RPMI7951 (cell line): ENCODE data around the gene RPH3AL. TPM values are rescaled to one million over a fixed set of nuclear protein-coding genes. Genes with fewer than 3 reads are reported as not detected.

Experiments used
- DNase-seq: peaks from one replicate; pipeline ENCODE4 v3.0.0-alpha.2; 2012; ENCODE audit warnings: low read depth
- total RNA-seq: library from RNA; depleted of rRNA; stranded (reverse); fragments of >200 nt; shearing (Covaris generic); gene quantifications from 2 replicates; pipeline ENCODE4 v1.2.3, GENCODE V29; 2014

The RPH3AL gene
- total RNA-seq, 1 experiment from 2014 or later: 1.2 TPM

DNA sequence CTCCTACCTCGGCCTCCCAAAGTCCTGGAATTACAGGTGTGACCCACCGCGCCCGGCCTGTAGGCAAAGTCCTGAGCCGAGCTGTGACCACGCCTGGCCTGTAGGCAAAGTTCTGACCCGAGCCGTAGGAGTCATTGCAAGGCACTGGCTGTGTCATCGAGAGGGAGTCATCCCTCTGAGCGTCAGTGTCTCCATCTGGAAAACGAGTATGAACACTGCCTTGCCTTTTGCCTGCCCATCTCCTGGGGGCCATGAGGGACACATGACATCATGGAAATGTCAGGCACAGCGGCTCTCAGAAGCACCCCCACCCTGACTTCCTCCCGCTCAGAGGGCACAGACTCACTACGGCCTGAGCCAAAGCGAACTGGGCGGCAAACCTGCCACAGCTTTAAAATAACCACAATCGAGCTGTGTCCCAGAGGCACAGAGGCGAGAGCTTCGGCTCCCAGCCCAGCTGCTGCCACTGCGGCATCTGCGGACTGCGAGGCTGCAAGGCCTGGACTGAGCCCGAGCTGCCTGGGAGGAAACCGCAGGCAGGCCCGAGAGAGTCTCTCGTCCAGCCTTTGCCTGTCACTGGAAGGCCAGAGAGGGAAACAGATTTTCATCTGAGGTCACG, 50.8 kb downstream of the RPH3AL start:
- DNase-seq: peak; percentile 27

DNA sequence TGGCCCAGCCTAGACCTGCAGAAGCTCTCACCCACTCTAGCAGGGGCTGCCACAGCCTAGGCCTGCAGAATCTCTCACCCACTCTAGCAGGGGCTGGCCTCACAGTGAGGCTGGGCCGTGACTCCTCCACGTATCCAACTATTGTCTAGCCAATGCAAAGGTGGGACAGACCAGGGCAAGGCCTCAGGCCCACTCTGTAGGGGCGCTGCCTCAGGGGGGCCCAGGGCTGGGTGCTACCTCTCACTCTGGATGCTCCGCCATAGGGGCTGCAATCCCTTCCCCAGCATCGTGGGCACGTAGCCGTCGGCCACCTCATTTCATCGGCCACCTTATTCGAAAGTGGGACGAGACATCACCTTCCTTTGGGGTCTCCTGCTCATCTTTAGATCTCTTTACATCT, 51.7 kb downstream of the RPH3AL start:
- DNase-seq: no peak

DNA sequence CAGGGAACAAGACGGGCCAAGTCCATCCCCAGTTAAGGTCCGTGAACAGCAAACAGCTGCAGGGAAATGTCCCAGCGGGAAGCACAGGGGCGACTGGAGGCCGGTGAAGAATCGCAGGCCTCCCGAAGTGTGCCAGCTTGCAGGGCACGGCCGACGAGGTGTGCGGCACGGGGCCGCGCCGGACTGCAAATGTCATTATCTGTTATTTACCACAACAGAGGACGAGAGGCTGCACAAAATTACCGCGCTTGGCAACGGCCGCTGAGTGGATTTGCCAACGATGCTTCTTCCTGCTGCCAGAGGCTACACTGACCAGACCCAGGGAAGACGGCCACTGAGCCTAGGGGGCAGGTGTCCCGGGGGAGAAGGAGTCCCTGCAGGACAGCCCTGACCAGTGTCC, 53.1 kb downstream of the RPH3AL start:
- no peak for DNase-seq

DNA sequence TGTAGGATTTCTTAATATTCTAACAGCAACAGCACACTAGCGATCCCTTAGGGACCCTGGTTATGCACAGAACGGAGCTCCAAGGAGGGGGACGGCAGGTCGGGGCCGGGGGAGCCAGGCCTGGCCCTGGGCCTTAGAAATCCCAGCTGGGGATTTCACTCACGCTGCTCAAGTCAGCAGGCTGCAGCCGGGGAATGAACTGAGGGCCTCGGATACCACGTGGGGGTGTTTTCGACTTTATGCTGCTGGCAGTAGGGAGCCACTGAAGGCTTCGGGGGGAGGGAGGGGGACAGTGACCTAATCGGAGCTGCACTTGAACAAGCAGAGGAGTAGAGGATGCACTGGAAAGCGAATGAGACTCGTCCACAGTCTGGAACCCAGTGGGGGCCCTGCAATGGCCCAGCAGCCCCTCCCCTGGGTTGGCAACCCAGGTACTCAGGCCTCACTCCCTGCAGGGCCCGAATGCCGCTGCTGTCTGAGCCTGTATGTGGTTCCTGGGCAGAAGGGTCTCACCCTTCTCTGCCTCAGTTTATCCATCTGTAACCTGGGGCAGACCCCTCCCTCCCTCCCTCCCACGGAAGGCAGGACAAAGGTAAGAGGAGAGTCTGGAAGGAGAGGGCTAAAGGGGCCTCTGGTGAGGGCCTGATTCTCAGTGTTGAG, 53.7 kb downstream of the RPH3AL start:
- DNase-seq: no peak

DNA sequence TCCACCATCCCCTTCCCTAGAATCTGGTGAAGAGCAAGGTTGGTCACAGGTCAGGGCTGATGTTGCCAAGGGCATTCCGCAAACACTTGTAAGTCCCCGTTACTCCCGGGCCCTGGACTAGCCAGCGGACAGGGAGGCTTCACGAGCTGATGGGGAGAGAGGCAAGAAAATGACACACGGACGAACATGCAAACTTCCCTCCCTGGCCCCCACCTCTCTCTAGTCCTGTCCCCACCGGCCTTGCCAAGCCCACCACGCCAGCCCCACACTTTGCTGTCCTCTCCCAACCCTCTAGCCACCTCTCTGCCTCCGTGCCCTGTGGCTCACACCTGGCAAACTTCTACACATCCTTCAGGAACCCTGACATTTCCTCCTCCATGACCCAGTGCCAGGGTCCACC, 54.8 kb downstream of the RPH3AL start:
- no peak for DNase-seq

DNA sequence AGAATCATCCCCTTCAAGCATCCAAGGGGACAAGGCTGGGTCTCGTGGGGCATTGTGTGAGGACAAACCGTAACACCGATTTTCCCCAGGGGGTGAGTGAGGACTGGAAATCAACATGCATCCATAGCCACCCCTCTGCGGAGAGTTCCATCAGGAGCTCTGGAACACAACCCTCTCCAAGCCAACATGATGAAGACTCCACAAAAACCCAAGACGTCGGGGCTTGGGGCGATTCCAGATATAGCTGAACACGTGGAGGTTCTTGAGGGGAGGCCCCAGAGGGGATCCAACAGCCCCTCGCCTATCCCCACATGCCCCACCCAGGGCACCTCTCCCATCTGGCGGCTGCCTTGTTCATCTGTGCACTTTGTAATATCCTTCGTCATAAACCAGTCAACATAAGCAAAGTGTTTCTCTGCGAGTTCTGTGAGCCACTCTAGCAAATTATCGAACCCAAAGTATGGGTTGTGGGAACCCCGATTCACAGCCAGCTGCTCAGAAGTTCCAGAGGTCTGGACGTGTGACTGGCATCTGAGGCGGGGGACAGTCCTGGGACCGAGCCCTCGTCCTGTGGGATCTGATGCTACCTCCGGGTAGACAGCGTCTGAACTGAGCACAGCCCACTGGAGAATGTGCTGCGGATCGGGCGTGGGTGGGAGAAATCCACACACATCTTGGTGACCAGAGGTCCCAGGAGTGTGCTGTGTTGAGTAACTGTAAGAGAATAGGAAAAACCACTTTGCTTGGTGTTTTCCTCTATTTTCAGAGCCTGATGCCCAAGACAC, 55.5 kb downstream of the RPH3AL start:
- no peak for DNase-seq

DNA sequence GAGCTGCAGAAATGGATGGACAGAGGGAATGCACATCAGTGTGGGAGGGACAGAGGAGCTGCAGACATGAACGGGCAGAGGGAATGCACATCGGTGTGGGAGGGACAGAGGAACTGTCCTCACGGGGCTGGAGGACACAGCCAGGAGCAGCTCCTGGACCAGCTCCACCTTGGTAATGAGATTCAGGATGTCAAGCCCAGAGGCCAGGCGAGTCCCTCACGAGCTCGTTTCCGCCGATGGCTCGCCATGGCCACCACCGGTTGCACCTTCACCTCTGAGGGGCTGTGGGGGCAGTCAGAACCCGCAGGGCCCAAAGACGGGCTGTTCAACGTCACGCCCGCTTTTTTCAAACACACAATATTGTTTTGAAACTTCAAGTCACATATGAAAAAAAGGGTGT, 56.2 kb downstream of the RPH3AL start:
- no peak for DNase-seq

DNA sequence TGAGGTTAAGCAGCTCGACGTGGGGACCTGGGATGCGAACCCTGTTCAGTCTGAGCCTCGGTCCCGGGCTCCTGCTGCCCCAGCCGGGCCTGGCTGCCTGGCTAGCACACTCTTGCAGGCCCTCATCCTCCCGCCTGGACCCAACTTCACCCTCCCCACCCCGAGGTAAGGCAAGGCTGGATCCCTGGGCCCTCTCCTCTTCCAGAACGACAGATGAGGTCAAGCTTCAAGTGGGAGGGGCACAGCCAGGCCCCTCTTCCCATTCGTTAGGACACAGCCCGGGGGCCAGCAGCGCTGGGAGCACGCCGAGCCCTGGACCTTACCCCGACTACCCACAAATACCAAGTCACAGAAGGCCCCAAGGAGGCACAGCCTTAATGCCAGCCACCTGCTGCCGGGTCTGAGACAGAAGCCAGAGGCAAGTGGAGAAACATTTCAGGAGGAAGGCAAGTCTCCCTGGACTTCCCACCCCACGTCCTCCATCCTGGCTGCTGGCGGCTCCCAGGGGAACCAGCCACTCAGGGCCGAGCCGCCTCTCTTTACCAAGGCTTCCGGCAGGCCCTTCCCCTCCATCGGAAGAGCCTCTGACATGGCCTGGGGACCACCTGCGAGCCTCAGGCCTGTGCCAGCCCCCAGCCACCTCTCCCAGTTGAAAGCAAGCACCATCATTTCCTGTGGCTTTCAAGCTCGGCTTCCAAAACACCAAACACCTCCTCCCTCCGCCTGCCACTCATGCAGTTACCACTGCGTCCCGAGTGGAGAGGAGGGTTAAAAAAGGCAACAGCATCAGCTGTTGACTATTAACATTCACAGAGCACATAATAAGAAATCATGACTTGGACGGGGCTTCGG, 59.9 kb downstream of the RPH3AL start:
- DNase-seq: no peak

DNA sequence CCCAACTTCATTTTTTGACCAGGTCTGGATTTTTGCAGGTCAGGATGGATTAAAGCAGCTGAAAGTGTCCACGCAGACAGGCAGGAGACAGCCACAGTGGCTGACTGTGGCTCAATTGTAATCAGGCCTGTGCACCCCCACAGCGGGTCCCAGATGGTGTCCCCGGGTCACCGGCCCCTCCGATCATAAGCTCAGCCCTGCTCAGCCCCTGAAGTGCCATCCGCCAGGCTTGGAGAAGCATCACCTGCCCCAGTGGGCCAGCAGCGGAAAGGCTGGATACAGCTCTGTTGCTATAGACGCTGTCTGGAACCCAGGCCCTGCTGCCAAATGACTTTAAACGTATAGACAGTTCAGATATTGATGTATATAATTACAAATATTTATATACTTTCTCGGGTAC, 60.6 kb downstream of the RPH3AL start:
- no peak for DNase-seq

DNA sequence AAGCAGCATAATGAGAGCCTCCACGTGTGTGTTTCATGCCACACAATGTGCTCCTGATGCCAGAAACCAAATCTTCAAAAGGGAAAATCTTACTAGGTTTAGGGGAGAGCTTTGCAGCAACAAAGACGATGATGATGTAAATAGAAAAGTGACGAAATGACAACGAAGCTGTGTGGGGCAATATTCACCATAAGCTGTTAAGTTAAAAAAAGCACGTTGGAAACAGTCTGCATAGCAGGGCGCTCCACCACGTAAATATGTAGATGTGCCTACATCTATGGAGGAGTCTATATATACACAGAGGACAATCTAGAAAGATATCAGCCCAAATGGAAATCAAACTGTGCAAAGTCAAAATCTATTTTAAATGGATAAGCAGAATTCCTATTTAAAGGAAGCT, 61.0 kb downstream of the RPH3AL start:
- no peak for DNase-seq

DNA sequence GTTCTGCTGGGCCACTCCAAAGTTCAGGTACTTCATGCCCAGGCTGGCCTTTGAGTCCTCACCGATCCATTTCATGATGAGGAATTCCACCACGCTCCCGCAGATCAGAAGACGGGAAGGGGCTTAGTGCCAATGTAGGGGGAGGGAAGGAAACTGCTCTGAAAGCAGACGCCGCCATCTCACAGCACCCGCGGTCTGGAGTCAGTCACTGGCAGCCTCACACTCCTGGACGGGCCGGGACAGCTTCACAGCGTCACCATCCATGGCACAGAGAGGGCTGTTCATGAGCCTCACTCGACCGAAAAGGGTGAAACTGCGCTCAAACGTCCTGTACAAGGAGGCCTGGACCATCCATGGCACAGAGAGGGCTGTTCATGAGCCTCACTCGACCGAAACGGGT, 62.0 kb downstream of the RPH3AL start:
- no peak for DNase-seq

DNA sequence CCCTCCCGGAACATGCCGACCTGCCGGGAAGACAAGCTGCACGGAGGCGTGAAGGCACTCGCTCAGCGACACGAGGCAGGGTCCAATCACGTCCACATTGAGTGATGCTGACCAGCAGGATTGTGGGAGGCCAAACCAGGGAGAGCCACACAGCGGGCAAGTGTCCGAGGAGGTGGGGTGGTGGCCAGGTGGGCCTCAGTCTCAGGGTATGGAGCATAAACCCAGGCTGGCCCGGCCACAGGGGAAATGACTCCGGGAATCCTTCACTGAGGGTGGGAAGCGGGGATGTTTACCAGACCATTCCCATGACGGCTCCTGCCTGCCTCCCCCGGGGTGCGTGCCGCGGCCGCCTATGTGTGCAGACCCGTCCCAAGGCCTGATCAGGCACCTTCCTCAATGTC, 62.5 kb downstream of the RPH3AL start:
- DNase-seq: no peak

DNA sequence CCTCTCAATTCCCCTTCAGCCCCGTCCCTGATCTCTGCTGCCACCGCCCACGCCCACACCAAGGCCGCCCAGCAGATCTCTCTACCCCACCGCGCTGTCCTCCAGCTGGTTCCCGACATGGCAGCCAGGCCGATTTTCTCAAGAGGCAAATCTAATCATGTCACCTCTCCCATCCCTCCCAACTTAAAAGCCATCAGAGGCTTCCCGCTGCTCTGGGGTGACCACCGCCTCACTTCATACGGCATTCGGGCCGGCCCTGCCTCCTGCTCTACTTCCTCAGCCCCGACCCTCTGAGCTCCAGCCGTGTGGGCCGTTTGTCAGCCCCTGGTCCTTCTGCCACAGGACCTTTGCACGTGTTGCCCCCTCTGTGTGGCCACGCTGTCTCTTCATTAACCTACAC, 63.2 kb downstream of the RPH3AL start:
- no peak for DNase-seq

DNA sequence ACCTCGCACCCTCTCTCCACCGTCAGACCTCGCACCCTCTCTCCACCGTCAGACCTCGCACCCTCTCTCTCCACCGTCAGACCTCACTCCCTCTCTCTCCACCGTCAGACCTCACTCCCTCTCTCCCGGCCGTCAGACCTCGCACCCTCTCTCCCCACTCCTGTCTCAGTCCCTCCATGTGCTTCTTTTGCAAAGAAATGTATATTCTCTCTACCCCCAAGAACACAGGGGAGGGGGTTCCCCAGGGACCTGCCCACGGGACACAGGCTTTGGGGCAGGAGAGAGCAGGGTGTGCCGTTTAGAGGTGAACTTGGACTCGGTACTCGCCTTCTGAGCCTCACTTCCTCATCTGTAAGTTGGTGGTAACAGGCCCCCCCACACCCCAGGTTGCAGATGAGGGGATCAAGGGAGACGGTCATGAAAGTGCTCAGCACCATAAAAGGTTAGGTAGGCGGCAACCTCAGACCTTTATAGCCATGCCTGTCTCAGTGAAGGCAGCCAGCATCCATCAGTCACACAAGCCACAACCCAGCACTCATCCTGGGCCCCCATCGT, 63.7 kb downstream of the RPH3AL start:
- DNase-seq: no peak

DNA sequence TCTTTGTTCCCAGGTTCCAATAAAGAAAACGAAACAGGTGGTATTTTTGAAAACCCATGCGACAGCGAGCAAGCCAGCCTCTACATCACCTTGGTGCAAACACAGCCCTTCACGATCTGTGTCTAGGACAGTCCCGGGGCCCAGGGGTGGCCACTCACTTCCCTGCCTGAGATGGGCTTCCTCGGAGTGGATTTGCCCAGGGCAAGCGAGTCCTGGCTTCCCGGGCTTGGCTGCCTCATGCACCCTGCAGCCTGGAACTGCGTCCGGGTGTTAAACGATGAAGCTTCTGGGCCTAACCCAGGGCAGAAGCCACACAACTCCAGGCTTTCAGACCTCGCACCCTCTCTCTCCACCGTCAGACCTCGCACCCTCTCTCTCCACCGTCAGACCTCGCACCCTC, 66.0 kb downstream of the RPH3AL start:
- no peak for DNase-seq

DNA sequence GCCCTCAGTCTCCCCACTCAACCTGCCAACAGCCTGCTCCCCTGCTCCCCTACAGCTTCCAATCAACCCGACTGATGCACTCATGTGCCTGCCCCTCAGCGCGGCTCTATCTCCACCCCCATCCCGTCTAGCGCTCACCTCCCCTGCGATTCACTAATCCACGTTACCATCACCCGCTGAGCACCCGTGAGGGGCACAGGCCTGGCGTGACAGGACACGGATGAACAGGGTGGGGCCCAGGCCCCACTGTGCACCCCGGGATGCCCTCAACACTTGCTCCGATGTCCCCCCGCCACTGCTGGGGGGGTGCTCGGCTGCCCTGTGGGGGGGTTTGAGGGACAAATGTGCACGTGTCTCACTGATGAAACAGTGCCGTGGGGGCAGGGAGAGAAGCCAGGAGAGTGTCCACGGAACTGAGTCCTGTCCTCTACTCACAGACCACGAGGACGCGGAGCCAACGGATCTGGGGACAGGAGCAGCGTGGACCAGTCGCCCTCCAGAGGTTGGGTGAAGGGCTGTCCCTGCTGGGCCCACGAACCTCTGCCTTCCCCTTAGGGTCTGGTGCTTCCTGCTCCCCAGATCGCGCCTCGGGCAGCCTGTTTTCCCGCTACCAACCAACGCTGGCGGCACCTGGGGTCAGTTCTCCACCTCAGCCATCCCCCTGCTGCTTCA, 66.7 kb downstream of the RPH3AL start:
- DNase-seq: no peak

DNA sequence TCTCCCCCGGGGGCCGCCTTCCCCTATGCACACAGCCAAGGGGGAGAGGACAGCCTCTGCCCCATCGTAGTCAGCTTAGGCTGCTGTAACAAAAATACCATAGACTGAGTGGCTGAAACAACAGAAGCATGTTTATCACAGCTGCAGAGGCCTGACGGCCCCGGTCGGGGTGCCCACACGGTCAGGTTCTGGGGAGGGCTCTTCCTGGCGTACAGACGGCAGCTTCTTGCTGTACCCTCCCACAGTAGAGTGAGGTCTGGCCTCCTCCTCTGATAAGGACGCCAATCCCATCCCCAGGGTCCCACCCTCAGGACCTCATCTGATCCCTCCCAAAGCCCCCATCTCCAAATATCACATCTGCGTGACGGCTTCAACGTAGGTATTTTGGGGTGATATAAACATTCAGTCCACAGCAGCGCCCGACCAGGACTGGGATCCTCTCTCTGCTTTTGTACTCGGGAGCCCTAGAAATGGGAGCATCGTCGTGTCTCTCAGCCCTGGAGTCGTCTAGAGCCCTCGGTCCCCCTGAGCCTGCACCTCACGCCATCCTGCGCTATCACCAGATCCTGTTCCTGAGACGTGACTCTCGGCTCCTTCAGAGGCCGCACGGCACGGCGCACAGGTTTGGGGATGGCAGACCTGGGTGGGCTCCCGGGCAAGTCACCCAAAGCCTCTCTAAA, 67.8 kb downstream of the RPH3AL start:
- no peak for DNase-seq

DNA sequence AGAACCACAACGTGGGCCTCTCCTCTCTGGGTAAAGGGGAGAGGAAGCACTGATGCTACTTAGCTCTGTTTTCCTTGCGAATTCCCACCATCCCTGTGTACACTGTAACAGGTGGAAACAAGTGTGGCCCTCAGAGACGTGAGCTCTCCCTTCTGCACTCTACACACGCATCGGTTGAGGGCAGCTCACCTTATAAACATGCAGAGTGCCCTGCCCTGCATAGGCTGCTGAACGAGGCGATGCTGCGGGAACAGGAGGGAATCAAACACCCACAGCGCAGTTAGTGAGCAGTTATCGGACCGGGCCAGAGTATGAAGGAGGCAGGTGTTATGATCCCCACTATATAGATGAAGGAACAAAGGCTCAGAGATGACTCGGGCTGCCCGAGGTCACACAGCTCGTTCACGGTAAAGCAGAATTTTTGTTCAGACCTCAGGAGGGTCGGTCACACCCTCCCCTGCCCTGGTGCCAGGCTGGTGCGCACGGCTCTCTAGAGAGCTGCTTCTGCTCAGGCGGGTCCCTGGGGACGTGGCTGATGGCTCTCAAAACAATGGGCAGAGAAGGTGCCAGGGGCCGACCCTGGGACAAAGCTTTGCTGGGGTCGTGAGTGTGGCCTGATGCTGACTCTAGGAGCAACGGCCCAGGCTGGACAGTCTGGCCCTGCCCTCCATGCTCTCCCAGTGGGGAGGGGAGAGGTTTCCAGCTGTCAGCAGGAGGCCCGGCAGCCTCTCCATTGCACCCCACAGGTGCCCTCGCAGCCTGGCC, 68.5 kb downstream of the RPH3AL start:
- no peak for DNase-seq

DNA sequence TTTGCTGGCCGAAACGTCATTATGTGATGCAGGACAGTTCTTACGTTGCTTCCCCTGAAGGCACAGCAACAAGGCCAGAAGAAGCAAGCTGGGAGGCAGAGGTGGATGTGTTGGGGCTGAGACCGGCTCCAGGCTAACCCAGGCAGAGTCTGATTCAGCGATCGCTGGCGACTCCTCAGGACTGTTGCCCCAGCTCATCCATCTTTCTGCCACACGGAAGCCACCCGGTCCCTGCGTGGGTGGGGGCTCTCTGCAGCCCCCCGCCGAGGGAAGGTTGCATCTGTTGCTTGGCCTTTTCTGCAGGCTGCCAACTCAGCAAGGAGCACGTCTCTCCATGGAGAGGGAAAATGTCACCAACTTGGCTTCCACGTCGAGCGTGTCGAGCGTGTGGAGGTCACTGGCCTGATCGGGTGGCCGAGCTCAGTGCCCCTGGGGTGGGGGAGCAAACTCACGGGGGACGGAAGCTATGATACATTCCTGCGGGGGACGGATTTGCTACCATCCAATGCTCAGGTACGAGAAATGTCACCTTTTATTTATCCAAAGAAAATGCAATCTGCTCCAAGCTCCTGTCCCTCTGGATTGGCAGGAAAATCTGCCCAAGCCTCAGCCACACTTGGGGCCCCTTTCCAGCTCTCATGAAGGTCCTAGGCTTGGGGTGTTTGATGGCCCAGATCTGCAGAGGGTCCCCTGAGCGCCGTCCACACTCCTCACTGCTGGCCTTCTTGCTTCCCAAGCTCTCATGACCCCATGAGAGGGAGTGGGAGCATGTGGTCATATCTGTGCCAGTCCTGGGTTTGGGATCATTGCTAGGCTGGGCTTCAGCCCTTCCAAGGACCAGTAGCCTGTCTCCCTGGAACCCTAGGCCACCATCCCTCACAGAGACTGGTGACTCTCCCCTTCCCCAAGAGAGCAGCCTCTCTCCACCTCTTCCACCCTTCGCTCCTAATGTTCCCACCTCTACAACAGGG, 69.4 kb downstream of the RPH3AL start:
- no peak for DNase-seq
